Thyroid gland (tissue), 4 donors: ENCODE measurements around the gene PRM3. TPM values are rescaled to one million over a fixed set of nuclear protein-coding genes. Genes with fewer than 3 reads are reported as not detected.

Experiments used
- DNase-seq, 2 donors: peaks; one replicate each; pipeline ENCODE4 v3.0.0-alpha.2; 2019
- H3K27ac ChIP-seq, 3 donors: fragments of 200-600 bp; sonication (generic); 1 replicate in 2 of 3; 2 replicates in 1 of 3; pipeline ENCODE4 v1.5.1; 2016 to 2019; ENCODE audit warnings: mild to moderate bottlenecking in 1 of 3, moderate library complexity in 1 of 3
- H3K27me3 ChIP-seq: fragments of 200-600 bp; sonication (generic); one replicate; pipeline ENCODE4 v1.5.1; 2019
- H3K36me3 ChIP-seq, 2 donors: fragments of 200-600 bp; sonication (generic); one replicate each; pipeline ENCODE4 v1.5.1; 2016 to 2019
- H3K4me1 ChIP-seq, 2 donors: fragments of 200-600 bp; sonication (generic); one replicate each; pipeline ENCODE4 v1.5.1; 2017 to 2019
- H3K4me3 ChIP-seq, 3 donors: fragments of 200-600 bp; sonication (generic); replicated peaks in 1 of 3; 1 replicate in 2 of 3; 2 replicates in 1 of 3; pipeline ENCODE4 v1.5.1; 2016; ENCODE audit warnings: mild to moderate bottlenecking in 1 of 3
- H3K9me3 ChIP-seq: fragments of 200-600 bp; sonication (generic); one replicate; pipeline ENCODE4 v1.5.1; 2017
- CTCF ChIP-seq, 6 experiments: fragments of 200-600 bp in 3 of 6; fragments of 450-650 bp in 3 of 6; sonication (generic) in 3 of 6; IDR thresholded peaks; one replicate each; pipeline ENCODE4 v1.5.1; 2016 to 2019; ENCODE audit warnings: antibody characterized with exemption in 6 of 6, mild to moderate bottlenecking in 2 of 6, inconsistent platforms in 1 of 6, moderate library complexity in 1 of 6
- POLR2A ChIP-seq, 2 donors: fragments of 450-650 bp; IDR thresholded peaks; one replicate each; pipeline ENCODE4 v1.6.1; 2017; ENCODE audit warnings: antibody characterized with exemption in 2 of 2, mild to moderate bottlenecking in 2 of 2, moderate library complexity in 1 of 2
- WGBS, 2 donors: methylation state at CpG; one replicate each; pipeline ENCODE4 v1.1.5; 2017; 5-methylcytosine and 5-hydroxymethylcytosine counted together
- intact Hi-C: fragments of 100-400 bp; cut with DNase I; formaldehyde crosslinking; loops from one replicate; pipeline ENCODE4 v1.15.1; 2023
- total RNA-seq, 4 donors: library from RNA; depleted of rRNA; stranded (reverse); fragments of >200 nt; gene quantifications; one replicate each; pipeline ENCODE4 v1.2.3, GENCODE V29; 2016

Gene PRM3
- total RNA-seq, 4 donors from 2014 or later = not detected

DNA sequence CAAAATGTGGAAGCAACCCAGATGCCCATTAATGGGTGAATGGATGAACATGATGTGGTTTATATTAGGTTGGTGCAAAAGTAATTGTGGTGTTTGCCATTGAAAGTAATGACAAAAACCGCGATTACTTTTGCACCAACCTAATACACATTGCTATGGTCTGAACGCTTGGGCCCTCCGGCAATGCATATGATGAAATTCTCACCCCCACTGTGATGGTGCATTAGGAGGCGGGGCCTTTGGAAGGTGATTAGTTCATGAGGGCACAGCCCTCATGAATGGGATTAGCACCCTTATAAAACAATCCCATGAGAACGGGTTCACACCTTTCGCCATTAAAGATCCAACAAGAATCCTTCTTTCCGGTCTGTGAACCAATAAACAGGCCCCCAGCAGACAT lies 33.0 kb upstream of the PRM3 start:
- no peak overlapping the region for H3K4me3 ChIP-seq
- intact Hi-C loops = no loop called here
- 92 to 93% methylated on average over 8 of the region's 8 CpGs for WGBS, 2 donors
- H3K9me3 ChIP-seq = no peaks in the 10 kb centered on the region
- no peak for DNase-seq
- H3K27ac ChIP-seq = no peak overlapping the region
- TF ChIP-seq POLR2A (IDR thresholded peaks at IDR 0.05) (no peak), CTCF (IDR thresholded peaks at IDR 0.05) (no peak)
- no peaks in the 10 kb centered on the region for H3K27me3 ChIP-seq
- H3K36me3 ChIP-seq = no peaks in the 10 kb centered on the region
- peaks cover 26 to 53% of the 10 kb centered on the region in 2 donors for H3K4me1 ChIP-seq

DNA sequence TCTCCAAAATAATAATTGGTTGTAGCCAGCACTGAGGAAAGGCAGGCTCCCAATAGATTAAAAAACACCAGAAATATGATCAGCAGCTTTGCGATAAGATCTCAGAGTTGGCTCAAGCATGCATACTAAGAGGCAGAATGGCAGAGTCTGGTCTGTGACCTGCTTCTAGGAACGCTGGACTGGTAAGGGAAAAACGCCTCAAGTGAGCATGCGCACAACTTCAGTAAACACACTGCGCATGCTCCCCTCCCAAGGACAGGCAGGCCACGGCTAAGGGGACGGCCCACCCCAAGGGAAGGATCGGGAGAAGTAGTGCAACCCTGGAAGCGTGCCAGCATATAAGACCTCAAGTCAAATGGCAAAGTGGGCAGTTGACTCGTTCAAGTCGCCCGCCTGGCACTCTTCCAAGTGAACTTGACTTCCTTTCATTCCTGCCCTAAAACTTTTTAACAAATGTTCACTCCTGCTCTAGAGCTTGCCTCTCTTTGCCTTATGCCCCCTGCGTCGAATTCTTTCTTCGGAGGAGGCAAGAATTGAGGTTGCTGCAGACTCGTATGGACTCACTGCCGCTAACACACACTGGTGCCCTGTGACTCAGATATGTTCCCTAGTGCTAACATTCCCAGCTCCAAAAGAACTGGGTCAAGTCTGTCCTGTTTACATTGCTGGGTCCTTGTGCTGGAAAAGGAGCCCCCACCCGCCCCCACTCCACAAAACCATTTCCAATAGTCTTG lies 30.1 kb upstream of the PRM3 start:
- TF ChIP-seq POLR2A (IDR thresholded peaks at IDR 0.05) (peak in 1 of 2 donors; percentile 41), CTCF (IDR thresholded peaks at IDR 0.05) (no peak)
- intact Hi-C loops = no loop called here
- peak overlapping the region; percentile 76 to 88 (median 83) for H3K27ac ChIP-seq
- peak; percentile 84 to 91 for DNase-seq
- H3K36me3 ChIP-seq = no peaks in the 10 kb centered on the region
- H3K9me3 ChIP-seq = no peaks in the 10 kb centered on the region
- H3K4me3 ChIP-seq = no peak overlapping the region
- H3K4me1 ChIP-seq = peaks cover 19 to 31% of the 10 kb centered on the region in 2 donors
- 24 to 32% methylated on average over 16 to 18 of the region's 18 CpGs for WGBS, 2 donors
- H3K27me3 ChIP-seq = no peaks in the 10 kb centered on the region

DNA sequence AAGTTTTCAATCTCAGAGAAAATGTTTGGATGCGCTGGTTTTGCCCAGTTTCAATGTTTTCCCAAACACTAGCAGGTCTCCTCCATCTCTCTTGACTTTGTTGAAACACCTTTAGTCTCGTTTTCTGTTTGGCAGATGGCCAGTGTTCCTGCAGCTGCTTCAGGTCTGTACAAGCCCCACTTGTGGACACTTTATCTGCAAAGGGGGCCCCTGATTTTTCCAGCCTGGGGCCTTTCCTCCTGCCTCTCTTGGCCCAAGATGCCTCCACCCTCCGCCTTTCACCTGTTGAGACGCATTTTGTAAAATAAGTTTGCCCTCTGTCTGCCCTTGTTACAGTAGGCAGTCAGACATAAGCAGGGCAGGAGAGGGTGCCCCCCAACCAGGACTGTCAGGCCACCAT lies 29.5 kb upstream of the PRM3 start:
- Histone ChIP-seq H3K27ac (peak overlapping the region; percentile 76 to 88 (median 83)), H3K4me1 (peaks cover 19 to 31% of the 10 kb centered on the region in 2 donors), H3K36me3 (no peaks in the 10 kb centered on the region), H3K9me3 (no peaks in the 10 kb centered on the region), H3K4me3 (no peak overlapping the region), H3K27me3 (no peaks in the 10 kb centered on the region)
- no peak for TF ChIP-seq CTCF (IDR thresholded peaks at IDR 0.05)
- no peak for TF ChIP-seq POLR2A (IDR thresholded peaks at IDR 0.05)
- DNase-seq = peak; percentile 80 to 85
- intact Hi-C loops = no loop called here
- 46 to 58% methylated on average over 4 of the region's 4 CpGs for WGBS, 2 donors

- H3K4me3 ChIP-seq = no peak overlapping the region
- DNase-seq = no peak
- H3K27me3 ChIP-seq = no peaks in the 10 kb centered on the region
- no peak for TF ChIP-seq CTCF (IDR thresholded peaks at IDR 0.05)
- no peak for TF ChIP-seq POLR2A (IDR thresholded peaks at IDR 0.05)
- H3K36me3 ChIP-seq = no peaks in the 10 kb centered on the region
- no peaks in the 10 kb centered on the region for H3K9me3 ChIP-seq
- intact Hi-C loops = no loop called here
- H3K27ac ChIP-seq = peak overlapping the region; percentile 76 to 88 (median 83)
- 67 to 83% methylated on average over 4 of the region's 4 CpGs for WGBS, 2 donors
- H3K4me1 ChIP-seq = peaks cover 22 to 36% of the 10 kb centered on the region in 2 donors
Observed at GRCh38 chr16:11301645-11302501, 28.4 kb upstream of the PRM3 start.

DNA sequence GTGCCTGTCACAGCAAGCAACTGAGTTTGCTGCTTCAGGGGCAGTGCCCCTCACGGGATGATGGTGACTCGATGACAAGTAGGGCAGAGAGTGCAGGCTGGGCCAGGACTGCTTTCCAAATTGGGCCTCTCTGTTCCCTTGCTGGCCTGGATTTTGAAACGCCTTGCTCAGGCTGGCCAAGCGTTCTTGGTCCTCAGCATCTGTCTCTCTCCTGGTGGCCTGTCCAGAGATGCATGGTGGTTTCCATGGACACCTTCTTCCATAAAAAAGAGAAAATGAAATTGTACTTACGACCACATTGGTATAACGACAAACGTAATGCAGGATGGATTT lies 27.1 kb upstream of the PRM3 start:
- peaks cover 22 to 36% of the 10 kb centered on the region in 2 donors for H3K4me1 ChIP-seq
- no peaks in the 10 kb centered on the region for H3K36me3 ChIP-seq
- DNase-seq = no peak
- TF ChIP-seq CTCF (IDR thresholded peaks at IDR 0.05) = no peak
- TF ChIP-seq POLR2A (IDR thresholded peaks at IDR 0.05) = no peak
- WGBS, 2 donors = 91 to 98% methylated on average over 5 to 7 of the region's 7 CpGs
- no peaks in the 10 kb centered on the region for H3K9me3 ChIP-seq
- no peak overlapping the region for H3K27ac ChIP-seq
- H3K4me3 ChIP-seq = no peak overlapping the region
- intact Hi-C loops = no loop called here
- no peaks in the 10 kb centered on the region for H3K27me3 ChIP-seq
